PC-3 (cell line): Measurements from ENCODE around the gene NPHP1. TPM values are rescaled to one million over a fixed set of nuclear protein-coding genes. Genes with fewer than 3 reads are reported as not detected.

Experiments
- ATAC-seq: fragments of 200-7000 bp; cut with Tn5 transposase; 2 replicates; pipeline ENCODE4 v1.9.1; 2020; ENCODE audit warnings: mild to moderate bottlenecking, moderate library complexity
- BruUV-seq: library from RNA; stranded (reverse); fragments of 400-500 nt; replicated peaks from 2 replicates; lab custom pipeline; 2021; lab: Mats Ljungman, UMichigan
- CTCF ChIA-PET: fragments of 300-600 bp; sonication (Branson Sonifier 250); formaldehyde crosslinking; loops from one replicate; lab custom pipeline; 2022; ENCODE audit warnings: antibody characterized with exemption; lab: Charles Lee
- POLR2A ChIA-PET: fragments of 300-600 bp; sonication (Branson Sonifier 250); formaldehyde crosslinking; loops from one replicate; lab custom pipeline; 2022; ENCODE audit warnings: antibody characterized with exemption; ENCODE audit not compliant: unreplicated experiment; lab: Charles Lee
- DNase-seq: peaks from one replicate; pipeline ENCODE4 v3.0.0-alpha.2; 2015
- H2AFZ ChIP-seq: fragments of 300-600 bp; sonication (generic); 2 replicates; pipeline ENCODE4 v1.6.0; 2016; ENCODE audit warnings: antibody characterized with exemption, low read length
- H3F3A ChIP-seq: fragments of 300-600 bp; sonication (generic); one replicate; pipeline ENCODE4 v1.6.0; 2017; ENCODE audit warnings: antibody characterized with exemption, low read length, control low read depth, mild to moderate bottlenecking; ENCODE audit not compliant: unreplicated experiment
- H3K27ac ChIP-seq: fragments of 300-600 bp; sonication (generic); 2 replicates; pipeline ENCODE4 v1.5.1; 2016; ENCODE audit warnings: mild to moderate bottlenecking, low read length
- H3K27me3 ChIP-seq: fragments of 300-600 bp; sonication (generic); 2 replicates; pipeline ENCODE4 v1.6.1; 2016; ENCODE audit warnings: low read length, mixed read lengths
- H3K36me3 ChIP-seq: fragments of 300-600 bp; sonication (generic); 2 replicates; pipeline ENCODE4 v1.6.1; 2016; ENCODE audit warnings: low read depth, mixed run types, low read length, mixed read lengths
- H3K4me1 ChIP-seq: fragments of 300-600 bp; sonication (generic); 2 replicates; pipeline ENCODE4 v1.5.1; 2016; ENCODE audit warnings: low read length; ENCODE audit not compliant: insufficient read depth
- H3K4me2 ChIP-seq: fragments of 300-600 bp; sonication (generic); 2 replicates; pipeline ENCODE4 v1.6.0; 2016; ENCODE audit warnings: low read length
- H3K4me3 ChIP-seq: fragments of 300-600 bp; sonication (generic); 2 replicates; pipeline ENCODE4 v1.5.1; 2016; ENCODE audit warnings: mild to moderate bottlenecking, low read length, mixed read lengths
- H3K79me2 ChIP-seq: fragments of 300-600 bp; sonication (generic); 2 replicates; pipeline ENCODE4 v1.6.1; 2017; ENCODE audit warnings: low read length, mixed read lengths
- H3K9ac ChIP-seq: fragments of 300-600 bp; sonication (generic); 2 replicates; pipeline ENCODE4 v1.6.0; 2016; ENCODE audit warnings: mild to moderate bottlenecking, low read length
- H3K9me2 ChIP-seq: fragments of 300-600 bp; sonication (generic); replicated peaks from 2 replicates; pipeline ENCODE4 v1.6.1; 2016; ENCODE audit warnings: mixed run types, low read length, mixed read lengths
- H3K9me3 ChIP-seq: fragments of 300-600 bp; sonication (generic); 2 replicates; pipeline ENCODE4 v1.6.1; 2016; ENCODE audit warnings: low read length, mixed read lengths
- H4K20me1 ChIP-seq: fragments of 300-600 bp; sonication (generic); 2 replicates; pipeline ENCODE4 v1.6.1; 2016; ENCODE audit warnings: low read length, mixed read lengths
- EZH2 ChIP-seq: fragments of 300-600 bp; sonication (generic); IDR thresholded peaks from one replicate; pipeline ENCODE4 v1.6.1; 2017; ENCODE audit warnings: antibody characterized with exemption, mild to moderate bottlenecking, low read length; ENCODE audit not compliant: unreplicated experiment
- EZH2phosphoT487 ChIP-seq: fragments of 300-600 bp; sonication (generic); IDR thresholded peaks from 2 replicates; pipeline ENCODE4 v1.6.1; 2018; ENCODE audit warnings: mild to moderate bottlenecking, antibody characterized with exemption, low read length, borderline replicate concordance
- intact Hi-C: fragments of 100-400 bp; cut with micrococcal nuclease; formaldehyde crosslinking; loops from 2 replicates; pipeline ENCODE4 v1.9.0; 2023
- total RNA-seq: library from RNA; depleted of rRNA; stranded (reverse); fragments of >200 nt; gene quantifications from 2 replicates; pipeline ENCODE4 v1.2.3, GENCODE V29; 2014
- TF ChIP-seq, protein P1 (sequence below): fragments of 300-600 bp; sonication (generic); conservative IDR thresholded peaks from 2 replicates; pipeline ENCODE4 v1.5.1; 2017; ENCODE audit warnings: antibody characterized with exemption, low read depth, mild to moderate bottlenecking, low read length

NPHP1 gene
- total RNA-seq, 1 experiment from 2014 or later, result 4.2 TPM

DNA sequence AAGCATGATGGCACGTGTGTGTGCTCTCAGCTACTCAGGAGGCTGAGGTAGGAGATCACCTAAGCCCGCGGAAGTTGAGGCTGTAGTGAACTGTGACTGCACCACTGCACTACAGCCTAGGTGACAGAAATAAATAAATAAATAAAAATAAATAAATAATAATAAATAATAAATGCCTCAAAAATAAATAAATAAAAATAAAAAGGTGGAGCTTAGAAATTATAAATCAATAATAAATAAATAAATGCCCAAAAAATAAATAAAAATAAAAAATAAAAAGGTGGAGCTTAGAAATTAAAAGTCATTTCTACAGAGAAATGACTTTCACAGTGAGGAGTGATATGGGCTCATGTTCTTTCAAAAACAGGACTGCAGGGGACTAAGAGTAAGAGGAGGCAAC lies 83.2 kb downstream of the NPHP1 start:
- H3K27ac ChIP-seq, result no peak overlapping the region
- POLR2A ChIA-PET, result no interaction called here
- no peaks in the 10 kb centered on the region for H3K79me2 ChIP-seq

GRCh38 chr2:110121052-110121334 lies 83.8 kb downstream of the NPHP1 start:
- POLR2A ChIA-PET, result no interaction called here
- ATAC-seq (no peak), DNase-seq (no peak)
- no peak for TF ChIP-seq EZH2phosphoT487
- TF ChIP-seq EZH2, result no peak
- TF ChIP-seq, protein P1, sequence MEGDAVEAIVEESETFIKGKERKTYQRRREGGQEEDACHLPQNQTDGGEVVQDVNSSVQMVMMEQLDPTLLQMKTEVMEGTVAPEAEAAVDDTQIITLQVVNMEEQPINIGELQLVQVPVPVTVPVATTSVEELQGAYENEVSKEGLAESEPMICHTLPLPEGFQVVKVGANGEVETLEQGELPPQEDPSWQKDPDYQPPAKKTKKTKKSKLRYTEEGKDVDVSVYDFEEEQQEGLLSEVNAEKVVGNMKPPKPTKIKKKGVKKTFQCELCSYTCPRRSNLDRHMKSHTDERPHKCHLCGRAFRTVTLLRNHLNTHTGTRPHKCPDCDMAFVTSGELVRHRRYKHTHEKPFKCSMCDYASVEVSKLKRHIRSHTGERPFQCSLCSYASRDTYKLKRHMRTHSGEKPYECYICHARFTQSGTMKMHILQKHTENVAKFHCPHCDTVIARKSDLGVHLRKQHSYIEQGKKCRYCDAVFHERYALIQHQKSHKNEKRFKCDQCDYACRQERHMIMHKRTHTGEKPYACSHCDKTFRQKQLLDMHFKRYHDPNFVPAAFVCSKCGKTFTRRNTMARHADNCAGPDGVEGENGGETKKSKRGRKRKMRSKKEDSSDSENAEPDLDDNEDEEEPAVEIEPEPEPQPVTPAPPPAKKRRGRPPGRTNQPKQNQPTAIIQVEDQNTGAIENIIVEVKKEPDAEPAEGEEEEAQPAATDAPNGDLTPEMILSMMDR, result no peak
- CTCF ChIA-PET, result no interaction called here
- intact Hi-C loops, result no loop called here
- no peaks in the 10 kb centered on the region for H3K27me3 ChIP-seq
- H3K36me3 ChIP-seq, result no peaks in the 10 kb centered on the region
- H3K27ac ChIP-seq, result no peak overlapping the region
- no peaks in the 10 kb centered on the region for H3K9me3 ChIP-seq
- no peak overlapping the region for H3K9ac ChIP-seq
- no peak overlapping the region for H3K4me2 ChIP-seq
- BruUV-seq, result no TSS peak
- H3K79me2 ChIP-seq, result peaks cover 4% of the 10 kb centered on the region
- no peak overlapping the region for H2AFZ ChIP-seq
- H3K4me1 ChIP-seq, result peaks cover 10% of the 10 kb centered on the region
- no peaks in the 10 kb centered on the region for H3F3A ChIP-seq
- H3K9me2 ChIP-seq, result 0 out of 2 replicates have a peak, but pooled peaks cover 5% of the 10 kb centered on the region
- no peaks in the 10 kb centered on the region for H4K20me1 ChIP-seq
- no peak overlapping the region for H3K4me3 ChIP-seq

More for the DNA sequence above, 83.2 kb downstream of the NPHP1 start:
- Histone ChIP-seq H3K9me2 (0 out of 2 replicates have a peak, but pooled peaks cover 5% of the 10 kb centered on the region), H3K27me3 (no peaks in the 10 kb centered on the region), H3K4me2 (no peak overlapping the region), H3K4me3 (no peak overlapping the region), H3K9ac (no peak overlapping the region), H2AFZ (no peak overlapping the region), H3K36me3 (no peaks in the 10 kb centered on the region), H3K4me1 (peaks cover 4% of the 10 kb centered on the region), H3F3A (no peaks in the 10 kb centered on the region), H4K20me1 (no peaks in the 10 kb centered on the region), H3K9me3 (no peaks in the 10 kb centered on the region)
- DNase-seq (no peak), ATAC-seq (no peak)
- no TSS peak for BruUV-seq
- TF ChIP-seq, protein P1, result no peak
- TF ChIP-seq EZH2phosphoT487 (no peak), EZH2 (no peak)
- CTCF ChIA-PET, result no interaction called here
- intact Hi-C loops, result no loop called here

GRCh38 chr2:110120171-110121051 lies 84.4 kb downstream of the NPHP1 start:
- CTCF ChIA-PET, result no interaction called here
- TF ChIP-seq, protein P1, result no peak
- no peak for TF ChIP-seq EZH2phosphoT487
- no peak for TF ChIP-seq EZH2
- peaks cover 10% of the 10 kb centered on the region for H3K79me2 ChIP-seq
- BruUV-seq, result no TSS peak
- no peaks in the 10 kb centered on the region for H3K27me3 ChIP-seq
- DNase-seq (no peak), ATAC-seq (no peak)
- H4K20me1 ChIP-seq, result no peaks in the 10 kb centered on the region
- no peaks in the 10 kb centered on the region for H3K9me3 ChIP-seq
- H3K4me3 ChIP-seq, result no peak overlapping the region
- POLR2A ChIA-PET, result no interaction called here
- no peaks in the 10 kb centered on the region for H3K36me3 ChIP-seq
- H3K9ac ChIP-seq, result no peak overlapping the region
- no peak overlapping the region for H3K4me2 ChIP-seq
- H2AFZ ChIP-seq, result no peak overlapping the region
- no peaks in the 10 kb centered on the region for H3F3A ChIP-seq
- no peak overlapping the region for H3K27ac ChIP-seq
- intact Hi-C loops, result no loop called here
- peaks cover 12% of the 10 kb centered on the region for H3K4me1 ChIP-seq
- 0 out of 2 replicates have a peak, but pooled peaks cover 5% of the 10 kb centered on the region for H3K9me2 ChIP-seq
